SK-N-SH (cell line): Measurements from ENCODE around the gene STIM1. TPM values are rescaled to one million over a fixed set of nuclear protein-coding genes. Genes with fewer than 3 reads are reported as not detected.

Experiments
- CTCF ChIA-PET: fragments of 300-600, 350-600 bp; formaldehyde crosslinking; extraction: SDS; loops from one replicate; lab custom pipeline; 2021; lab: Yijun Ruan, JAX
- POLR2A ChIA-PET: fragments of 350-600 bp; sonication (Branson Sonifier 250); formaldehyde crosslinking; extraction: SDS; loops from one replicate; lab custom pipeline; 2020; ENCODE audit warnings: antibody characterized with exemption, inconsistent platforms; lab: Yijun Ruan, JAX
- DNase-seq: peaks from one replicate; pipeline ENCODE4 v3.0.0; 2012
- H2AFZ ChIP-seq: fragments of 200-600 bp; sonication (generic); 2 replicates; pipeline ENCODE4 v1.8.1; 2016; ENCODE audit warnings: antibody characterized with exemption, mild to moderate bottlenecking, low read depth
- H3F3A ChIP-seq: fragments of 200-600 bp; sonication (generic); replicated peaks from 2 replicates; pipeline ENCODE3; 2016; ENCODE audit warnings: antibody characterized with exemption, mild to moderate bottlenecking; ENCODE audit not compliant: insufficient read depth
- H3K27ac ChIP-seq, 2 experiments: fragments of 200-500 bp in 1 of 2; fragments of 200-600 bp in 1 of 2; sonication (Bioruptor generic) in 1 of 2; sonication (generic), shearing (Covaris generic) in 1 of 2; 2 replicates each; pipeline versions ENCODE4 v1.5.1 to v1.6.1; 2014 to 2016; ENCODE audit warnings: low read depth in 2 of 2, inconsistent platforms in 1 of 2, low read length in 1 of 2, mild to moderate bottlenecking in 1 of 2, mixed read lengths in 1 of 2
- H3K27me3 ChIP-seq: fragments of 200-600 bp; sonication (generic), shearing (Covaris generic); 2 replicates; pipeline ENCODE4 v1.6.1; 2016; ENCODE audit warnings: mixed run types; ENCODE audit not compliant: insufficient read depth
- H3K36me3 ChIP-seq, 2 experiments: fragments of 200-500 bp in 1 of 2; fragments of 200-600 bp in 1 of 2; sonication (Bioruptor generic) in 1 of 2; sonication (generic) in 1 of 2; replicated peaks in 1 of 2; 2 replicates each; pipeline versions ENCODE3 to v1.5.1; 2014 to 2016; ENCODE audit warnings: low read length in 1 of 2, mild to moderate bottlenecking in 1 of 2; ENCODE audit not compliant: insufficient read depth in 2 of 2, control insufficient read depth in 1 of 2
- H3K4me1 ChIP-seq, 2 experiments: fragments of 200-500 bp in 1 of 2; fragments of 200-600 bp in 1 of 2; sonication (Bioruptor generic) in 1 of 2; sonication (generic), shearing (Covaris generic) in 1 of 2; 2 replicates each; pipeline versions ENCODE4 v1.5.1 to v1.6.1; 2014 to 2016; ENCODE audit warnings: low read depth in 1 of 2, low read length in 1 of 2, mixed run types in 1 of 2; ENCODE audit not compliant: insufficient read depth in 2 of 2, control insufficient read depth in 1 of 2
- H3K4me2 ChIP-seq: fragments of 200-600 bp; sonication (generic), shearing (Covaris generic); 2 replicates; pipeline ENCODE4 v1.6.1; 2017; ENCODE audit warnings: mixed run types
- H3K4me3 ChIP-seq, 2 experiments: fragments of 200-500 bp in 1 of 2; fragments of 200-600 bp in 1 of 2; sonication (Bioruptor generic) in 1 of 2; sonication (generic), shearing (Covaris generic) in 1 of 2; 2 replicates each; pipeline versions ENCODE4 v1.5.1 to v1.8.1; 2014 to 2016; ENCODE audit warnings: low read depth in 2 of 2, inconsistent platforms in 1 of 2, low read length in 1 of 2, mild to moderate bottlenecking in 1 of 2, mixed read lengths in 1 of 2, moderate library complexity in 1 of 2
- H3K79me2 ChIP-seq: fragments of 200-600 bp; sonication (generic); 2 replicates; pipeline ENCODE4 v1.8.1; 2017; ENCODE audit warnings: mild to moderate bottlenecking; ENCODE audit not compliant: insufficient read depth
- H3K9ac ChIP-seq: fragments of 200-600 bp; sonication (generic); 2 replicates; pipeline ENCODE4 v1.6.1; 2017; ENCODE audit warnings: mixed run types
- H3K9me2 ChIP-seq: fragments of 200-600 bp; sonication (generic); 2 replicates; pipeline ENCODE4 v1.6.1; 2017; ENCODE audit warnings: mixed run types
- H3K9me3 ChIP-seq: fragments of 200-600 bp; sonication (generic); 2 replicates; pipeline ENCODE4 v1.6.1; 2017; ENCODE audit warnings: mixed run types, mild to moderate bottlenecking, moderate library complexity
- H4K20me1 ChIP-seq: fragments of 200-600 bp; sonication (generic); 2 replicates; pipeline ENCODE4 v1.6.1; 2017; ENCODE audit warnings: mild to moderate bottlenecking, mixed run types; ENCODE audit not compliant: insufficient read depth
- CHD2 ChIP-seq: fragments of 150-350 bp; IDR thresholded peaks from 2 replicates; pipeline ENCODE4 v1.6.1; 2018; ENCODE audit warnings: low read length; ENCODE audit not compliant: partially characterized antibody
- CTCF ChIP-seq: fragments of 200-600 bp; sonication (generic); IDR thresholded peaks from 2 replicates; pipeline ENCODE4 v1.6.1; 2017; ENCODE audit warnings: antibody characterized with exemption, mild to moderate bottlenecking, moderate library complexity
- ELF1 ChIP-seq: IDR thresholded peaks from 2 replicates; pipeline ENCODE4 v1.4.0; 2012
- EP300 ChIP-seq, 2 experiments: IDR thresholded peaks; 2 replicates each; pipeline versions ENCODE4 v1.4.0 to v1.6.1; 2012; ENCODE audit warnings: borderline replicate concordance in 1 of 2, low read depth in 1 of 2, low read length in 1 of 2
- EZH2phosphoT487 ChIP-seq: fragments of 200-600 bp; sonication (generic); IDR thresholded peaks from 2 replicates; pipeline ENCODE4 v1.6.1; 2017; ENCODE audit warnings: low read depth, mixed run types, mild to moderate bottlenecking, antibody characterized with exemption, moderate library complexity, borderline replicate concordance
- FOXJ3 ChIP-seq: sonication (generic); formaldehyde crosslinking; IDR thresholded peaks from 2 replicates; pipeline ENCODE4 v1.5.1; 2020; ENCODE audit warnings: mild to moderate bottlenecking, missing genetic modification reagents
- FOXM1 ChIP-seq: IDR thresholded peaks from 2 replicates; pipeline ENCODE4 v1.4.0; 2012; ENCODE audit warnings: low read depth, mild to moderate bottlenecking
- GABPA ChIP-seq: IDR thresholded peaks from 2 replicates; pipeline ENCODE4 v1.4.0; 2012; ENCODE audit warnings: low read depth, mild to moderate bottlenecking
- GATA2 ChIP-seq: sonication (generic); formaldehyde crosslinking; IDR thresholded peaks from 2 replicates; pipeline ENCODE4 v1.5.0; 2020; ENCODE audit warnings: mild to moderate bottlenecking, missing genetic modification reagents
- IRF3 ChIP-seq: fragments of 150-350 bp; IDR thresholded peaks from 2 replicates; pipeline ENCODE4 v1.6.1; 2016; ENCODE audit warnings: mild to moderate bottlenecking, low read depth, low read length
- JUND ChIP-seq: IDR thresholded peaks from 2 replicates; pipeline ENCODE4 v1.4.0; 2012
- MAX ChIP-seq: IDR thresholded peaks from 2 replicates; pipeline ENCODE4 v1.4.0; 2012; ENCODE audit warnings: low read depth
- MEF2A ChIP-seq: IDR thresholded peaks from 2 replicates; pipeline ENCODE4 v1.4.0; 2012; ENCODE audit warnings: low read depth, borderline replicate concordance
- MXI1 ChIP-seq: IDR thresholded peaks from 2 replicates; pipeline ENCODE4 v1.6.1; 2012; ENCODE audit warnings: mild to moderate bottlenecking, low read depth, low read length, improper control_type of control experiment
- NFIC ChIP-seq: IDR thresholded peaks from 2 replicates; pipeline ENCODE4 v1.4.0; 2012; ENCODE audit warnings: borderline replicate concordance
- RAD21 ChIP-seq: IDR thresholded peaks from 2 replicates; pipeline ENCODE4 v1.6.1; 2012; ENCODE audit warnings: mild to moderate bottlenecking, low read length
- REST ChIP-seq: IDR thresholded peaks from 2 replicates; pipeline ENCODE4 v1.6.1; 2012; ENCODE audit warnings: mild to moderate bottlenecking, low read depth, low read length, moderate library complexity
- RFX5 ChIP-seq: IDR thresholded peaks from 2 replicates; pipeline ENCODE4 v1.6.1; 2012; ENCODE audit warnings: mild to moderate bottlenecking, improper control_type of control experiment, low read length
- SIN3A ChIP-seq: IDR thresholded peaks from 2 replicates; pipeline ENCODE4 v1.6.1; 2012; ENCODE audit warnings: low read depth, mild to moderate bottlenecking, low read length, moderate library complexity, borderline replicate concordance
- TCF12 ChIP-seq: IDR thresholded peaks from 2 replicates; pipeline ENCODE4 v1.4.0; 2012
- TEAD4 ChIP-seq: IDR thresholded peaks from 2 replicates; pipeline ENCODE4 v1.4.0; 2012; ENCODE audit warnings: mild to moderate bottlenecking, borderline replicate concordance; ENCODE audit not compliant: insufficient read depth
- USF2 ChIP-seq: fragments of 150-350 bp; IDR thresholded peaks from 2 replicates; pipeline ENCODE4 v1.6.1; 2017; ENCODE audit warnings: antibody characterized with exemption, low read length, low read depth, borderline replicate concordance
- YY1 ChIP-seq: IDR thresholded peaks from 2 replicates; pipeline ENCODE4 v1.4.0; 2012; ENCODE audit warnings: low read depth, mild to moderate bottlenecking
- WGBS: methylation state at CpG from one replicate; pipeline ENCODE4 v1.1.6; 2017; ENCODE audit warnings: low lambda C conversion rate; 5-methylcytosine and 5-hydroxymethylcytosine counted together
- polyA plus RNA-seq, 3 experiments: library from polyadenylated mRNA; depleted of rRNA; stranded (reverse); fragments of >200 nt; gene quantifications; 2 replicates each; pipeline ENCODE4 v1.2.3, GENCODE V29; 2012

Gene STIM1
- polyA plus RNA-seq, 1 of the 3 experiments (the other 2 are of a cell fraction), result 29.5 TPM

GRCh38 chr11:4025967-4026324, 170.5 kb downstream of the STIM1 start (continued):
- TF ChIP-seq CTCF (no peak), EP300 (IDR thresholded peaks at IDR 0.05; ENCODE audit: borderline replicate concordance in 1 of 2, low read depth in 1 of 2, low read length in 1 of 2) (peak; percentile 45 to 69; a peak in 3 of 4 replicates), IRF3 (no peak), USF2 (no peak), GABPA (no peak), FOXM1 (no peak), EZH2phosphoT487 (no peak), CHD2 (peak; percentile 31), MEF2A (no peak), MAX (no peak), RFX5 (no peak), ELF1 (no peak), TCF12 (peak; percentile 77), NFIC (peak; percentile 19), SIN3A (no peak)

GRCh38 chr11:4026389-4026788, 170.9 kb downstream of the STIM1 start:
- DNase-seq, result no peak
- H3K4me3 ChIP-seq, result no peak overlapping the region
- H3K4me1 ChIP-seq, result peaks cover 12 to 18% of the 10 kb centered on the region in 2 experiments; a peak in 3 of 4 replicates
- H3K27me3 ChIP-seq, result no peaks in the 10 kb centered on the region
- POLR2A ChIA-PET, result no interaction called here
- peak overlapping the region; percentile 39; the same call in 1 of the 2 replicates for H3K4me2 ChIP-seq
- no peaks in the 10 kb centered on the region for H3K9me3 ChIP-seq
- 73% methylated on average over 1 of the region's 1 CpG for WGBS
- CTCF ChIA-PET, result interaction anchor here (1.3 to 4.5 kb wide), 5 partner anchors 15 to 171 kb away, joined by 3 to 25 read pairs (median 5); partner anchors contain the start of gene STIM1
- no peaks in the 10 kb centered on the region for H3K9me2 ChIP-seq
- no peak overlapping the region for H3K9ac ChIP-seq
- H4K20me1 ChIP-seq, result no peaks in the 10 kb centered on the region
- no peaks in the 10 kb centered on the region for H3K79me2 ChIP-seq
- H3F3A ChIP-seq, result peaks cover 24% of the 10 kb centered on the region
- peak overlapping the region; percentile 73 to 93; a peak in 3 of 4 replicates for H3K27ac ChIP-seq
- no peak overlapping the region for H2AFZ ChIP-seq
- H3K36me3 ChIP-seq, result no peaks in the 10 kb centered on the region
- TF ChIP-seq TEAD4 (no peak), CTCF (no peak), FOXJ3 (CRISPR knock-in tag) (no peak), GABPA (no peak), MEF2A (no peak), EP300 (IDR thresholded peaks at IDR 0.05; ENCODE audit: borderline replicate concordance in 1 of 2, low read depth in 1 of 2, low read length in 1 of 2) (no peak), REST (no peak), RAD21 (no peak), GATA2 (no peak), JUND (no peak), YY1 (no peak), FOXM1 (no peak), MXI1 (no peak)
